ENCODE results near the gene FBXW8.

Gene FBXW8

DNA sequence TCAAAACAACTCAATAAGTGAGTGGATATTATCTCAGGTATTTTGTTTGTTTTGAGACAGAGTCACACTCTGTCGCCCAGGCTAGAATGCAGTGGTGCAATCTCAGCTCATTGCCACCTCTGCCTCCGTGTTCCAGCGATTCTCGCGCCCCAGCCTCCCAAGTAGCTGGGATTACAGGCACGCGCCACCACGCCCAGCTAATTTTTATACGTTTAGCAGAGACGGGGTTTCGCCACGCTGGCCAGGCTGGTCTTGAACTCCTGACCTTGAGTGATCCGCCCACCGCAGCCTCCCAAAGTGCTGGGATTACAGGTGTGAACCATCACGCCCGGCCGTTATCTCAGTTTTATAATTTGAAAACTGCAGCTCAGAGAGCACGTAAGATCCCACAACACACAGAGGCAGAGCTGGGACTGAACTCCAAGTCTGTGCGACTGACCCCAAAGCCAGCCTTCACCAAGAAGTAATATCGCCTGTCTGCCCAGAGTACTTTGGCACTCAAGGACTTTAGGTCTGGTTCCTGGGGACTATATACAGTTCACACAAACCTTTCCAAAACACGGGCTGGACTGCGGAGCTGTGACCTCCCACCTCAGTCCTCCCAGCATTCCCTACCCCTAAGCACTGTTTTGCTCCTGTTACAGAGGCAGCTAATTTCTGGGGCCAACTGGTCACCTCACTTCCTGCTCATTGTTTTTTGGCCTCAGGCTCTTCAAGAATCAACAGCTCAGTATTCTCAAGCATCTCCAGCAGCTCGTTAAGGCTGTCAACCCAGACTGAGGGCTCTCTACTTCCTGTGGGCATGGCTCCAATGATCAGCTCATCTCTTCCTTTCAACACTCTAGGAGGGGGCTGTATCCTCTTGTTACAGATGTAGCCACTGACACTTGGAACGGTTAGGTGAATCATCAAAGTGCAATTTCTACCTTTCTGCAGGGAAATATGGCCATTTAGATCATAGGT lies 165.9 kb downstream of the FBXW8 start:
- ATAC-seq = no peak
- no peaks in the 10 kb centered on the region for H3K4me1 Mint-ChIP-seq
- H3K27me3 Mint-ChIP-seq = no peaks in the 10 kb centered on the region
- no peak overlapping the region for H3K27ac Mint-ChIP-seq
- H3K36me3 Mint-ChIP-seq = peaks cover 5% of the 10 kb centered on the region
- no peaks in the 10 kb centered on the region for H3K9me3 Mint-ChIP-seq
- H3K4me3 Mint-ChIP-seq = no peak overlapping the region

DNA sequence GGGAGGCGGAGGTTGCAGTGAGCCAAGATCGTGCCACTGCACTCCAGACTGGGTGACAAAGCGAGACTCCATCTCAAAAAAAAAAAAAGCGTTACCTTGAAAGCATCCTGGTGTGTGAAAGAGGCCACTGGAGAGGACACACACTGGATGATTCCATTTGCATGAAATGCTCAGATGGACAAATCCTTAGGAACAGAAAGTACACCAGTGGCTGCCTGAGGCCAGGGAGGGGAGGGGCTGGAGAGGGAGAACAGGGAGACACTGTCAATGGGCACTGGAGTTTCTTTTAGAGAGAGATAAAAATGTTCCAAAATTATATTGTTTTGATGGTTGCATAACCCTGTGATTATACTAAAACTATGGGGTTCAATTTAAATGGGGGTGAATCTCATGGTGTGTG lies 168.7 kb downstream of the FBXW8 start:
- no peak for ATAC-seq
- H3K27me3 Mint-ChIP-seq = no peaks in the 10 kb centered on the region
- H3K4me1 Mint-ChIP-seq = peaks cover 6% of the 10 kb centered on the region
- H3K4me3 Mint-ChIP-seq = no peak overlapping the region
- no peaks in the 10 kb centered on the region for H3K9me3 Mint-ChIP-seq
- H3K36me3 Mint-ChIP-seq = peaks cover 8% of the 10 kb centered on the region
- no peak overlapping the region for H3K27ac Mint-ChIP-seq

GRCh38 chr12:117080661-117081144 lies 170.0 kb downstream of the FBXW8 start:
- H3K27me3 Mint-ChIP-seq = no peaks in the 10 kb centered on the region
- no peak overlapping the region for H3K27ac Mint-ChIP-seq
- ATAC-seq = no peak
- H3K4me3 Mint-ChIP-seq = no peak overlapping the region
- peaks cover 8% of the 10 kb centered on the region for H3K36me3 Mint-ChIP-seq
- H3K9me3 Mint-ChIP-seq = no peaks in the 10 kb centered on the region
- H3K4me1 Mint-ChIP-seq = peaks cover 6% of the 10 kb centered on the region
